H9 (cell line): Measurements from ENCODE around the gene ATG13. TPM values are rescaled to one million over a fixed set of nuclear protein-coding genes. Genes with fewer than 3 reads are reported as not detected.

ENCODE experiments used
- DNase-seq: peaks from one replicate; pipeline ENCODE4 v3.0.0-alpha.2; 2017
- H2AFZ ChIP-seq: one replicate; pipeline ENCODE4 v1.6.1; 2013; ENCODE audit warnings: mild to moderate bottlenecking, low read length, control low read depth, moderate library complexity
- H2AK5ac ChIP-seq: 2 replicates; pipeline ENCODE4 v1.6.1; 2013; ENCODE audit warnings: low read length, control low read depth, mixed read lengths; ENCODE audit not compliant: insufficient read length
- H2BK120ac ChIP-seq: one replicate; pipeline ENCODE4 v1.6.1; 2013; ENCODE audit warnings: low read depth, mild to moderate bottlenecking, low read length, control low read depth, inconsistent platforms; ENCODE audit not compliant: poor library complexity, severe bottlenecking
- H2BK12ac ChIP-seq: 2 replicates; pipeline ENCODE4 v1.6.1; 2013; ENCODE audit warnings: low read length, control low read depth, mixed read lengths, low read depth; ENCODE audit not compliant: insufficient read length
- H2BK15ac ChIP-seq: 2 replicates; pipeline ENCODE4 v1.6.1; 2013; ENCODE audit warnings: low read depth, low read length, control low read depth
- H2BK20ac ChIP-seq: one replicate; pipeline ENCODE4 v1.6.1; 2013; ENCODE audit warnings: low read depth, mild to moderate bottlenecking, low read length, control low read depth, inconsistent platforms; ENCODE audit not compliant: poor library complexity, severe bottlenecking
- H2BK5ac ChIP-seq: 2 replicates; pipeline ENCODE4 v1.6.1; 2013; ENCODE audit warnings: low read length, control low read depth, mixed read lengths; ENCODE audit not compliant: insufficient read length
- H3K14ac ChIP-seq: 2 replicates; pipeline ENCODE4 v1.6.1; 2013; ENCODE audit warnings: low read length, control low read depth; ENCODE audit not compliant: insufficient read depth
- H3K18ac ChIP-seq: 2 replicates; pipeline ENCODE4 v1.6.1; 2013; ENCODE audit warnings: low read depth, mild to moderate bottlenecking, mixed read lengths, low read length, control low read depth; ENCODE audit not compliant: insufficient read length
- H3K23ac ChIP-seq: 2 replicates; pipeline ENCODE4 v1.6.1; 2013; ENCODE audit warnings: low read length, control low read depth, mixed read lengths, low read depth; ENCODE audit not compliant: insufficient read length
- H3K23me2 ChIP-seq: 2 replicates; pipeline ENCODE4 v1.6.1; 2013; ENCODE audit warnings: low read depth, mild to moderate bottlenecking, mixed read lengths, low read length, control low read depth; ENCODE audit not compliant: insufficient read length, poor library complexity, severe bottlenecking
- H3K27ac ChIP-seq: 2 replicates; pipeline ENCODE4 v1.5.1; 2013; ENCODE audit warnings: low read length, control low read depth, mixed read lengths, low read depth; ENCODE audit not compliant: insufficient read length
- H3K27me3 ChIP-seq: 2 replicates; pipeline ENCODE4 v1.6.1; 2013; ENCODE audit warnings: low read length, control low read depth, inconsistent platforms; ENCODE audit not compliant: insufficient read depth
- H3K4ac ChIP-seq: 2 replicates; pipeline ENCODE4 v1.6.1; 2013; ENCODE audit warnings: low read depth, mild to moderate bottlenecking, control low read depth, inconsistent platforms, low read length, moderate library complexity
- H3K4me1 ChIP-seq: 2 replicates; pipeline ENCODE4 v1.6.1; 2013; ENCODE audit warnings: low read length, control low read depth, inconsistent platforms; ENCODE audit not compliant: insufficient read depth
- H3K4me2 ChIP-seq: 2 replicates; pipeline ENCODE4 v1.6.1; 2013; ENCODE audit warnings: low read length, control low read depth, mixed read lengths; ENCODE audit not compliant: insufficient read length, insufficient read depth
- H3K56ac ChIP-seq: 2 replicates; pipeline ENCODE4 v1.6.1; 2013; ENCODE audit warnings: low read depth, mild to moderate bottlenecking, mixed read lengths, low read length, control low read depth; ENCODE audit not compliant: insufficient read length
- H3K79me1 ChIP-seq: 2 replicates; pipeline ENCODE4 v1.6.1; 2013; ENCODE audit warnings: low read depth, mild to moderate bottlenecking, moderate library complexity, low read length, control low read depth, inconsistent platforms; ENCODE audit not compliant: insufficient read depth, poor library complexity, severe bottlenecking
- H3K79me2 ChIP-seq: 2 replicates; pipeline ENCODE4 v1.6.1; 2013; ENCODE audit warnings: low read length, control low read depth, inconsistent platforms; ENCODE audit not compliant: insufficient read depth
- H3K9ac ChIP-seq: 2 replicates; pipeline ENCODE4 v1.6.1; 2013; ENCODE audit warnings: low read length, control low read depth, mixed read lengths; ENCODE audit not compliant: insufficient read length; ENCODE audit errors: extremely low read depth
- H3K9me3 ChIP-seq: one replicate; pipeline ENCODE4 v1.6.1; 2013; ENCODE audit warnings: low read depth, low read length, inconsistent platforms; ENCODE audit not compliant: control insufficient read depth
- H3T11ph ChIP-seq: one replicate; pipeline ENCODE4 v1.6.1; 2013; ENCODE audit warnings: mild to moderate bottlenecking, low read length, control low read depth, inconsistent platforms
- H4K20me1 ChIP-seq: one replicate; pipeline ENCODE4 v1.6.1; 2013; ENCODE audit not compliant: control insufficient read depth, insufficient read length, insufficient read depth
- H4K5ac ChIP-seq: 2 replicates; pipeline ENCODE4 v1.6.1; 2013; ENCODE audit warnings: low read depth, mild to moderate bottlenecking, mixed read lengths, low read length, control low read depth; ENCODE audit not compliant: insufficient read length
- H4K8ac ChIP-seq: replicated peaks from 2 replicates; pipeline ENCODE4 v1.6.1; 2013; ENCODE audit warnings: low read length, control low read depth, mixed read lengths, low read depth; ENCODE audit not compliant: insufficient read length
- H4K91ac ChIP-seq: 2 replicates; pipeline ENCODE4 v1.6.1; 2013; ENCODE audit warnings: low read depth, mild to moderate bottlenecking, moderate library complexity, mixed read lengths, low read length, control low read depth; ENCODE audit not compliant: insufficient read length
- H3K27ac Mint-ChIP-seq, 3 experiments: 2 replicates in 2 of 3; 3 replicates in 1 of 3; pipeline ENCODE4 v1.8.0; 2020 to 2021; ENCODE audit warnings: mixed read lengths in 3 of 3, mild to moderate bottlenecking in 1 of 3, moderate library complexity in 1 of 3
- H3K27me3 Mint-ChIP-seq: 2 replicates; pipeline ENCODE4 v1.8.0; 2021; ENCODE audit warnings: low read depth, mild to moderate bottlenecking, moderate library complexity, mixed read lengths
- H3K36me3 Mint-ChIP-seq, 3 experiments: 2 replicates in 2 of 3; 3 replicates in 1 of 3; pipeline ENCODE4 v1.8.0; 2020 to 2021; ENCODE audit warnings: low read depth in 3 of 3, mixed read lengths in 3 of 3; ENCODE audit not compliant: insufficient read depth in 1 of 3
- H3K4me1 Mint-ChIP-seq, 2 experiments: 2 replicates each; pipeline ENCODE4 v1.8.0; 2020; ENCODE audit warnings: mixed read lengths in 2 of 2
- H3K4me3 Mint-ChIP-seq, 2 experiments: 2 replicates in 1 of 2; 3 replicates in 1 of 2; pipeline ENCODE4 v1.8.0; 2020 to 2021; ENCODE audit warnings: mild to moderate bottlenecking in 2 of 2, mixed read lengths in 2 of 2, moderate library complexity in 1 of 2
- H3K9me3 Mint-ChIP-seq, 2 experiments: 2 replicates in 1 of 2; 3 replicates in 1 of 2; pipeline ENCODE4 v1.8.0; 2020; ENCODE audit warnings: mild to moderate bottlenecking in 2 of 2, mixed read lengths in 2 of 2, moderate library complexity in 1 of 2
- WGBS: extraction: QIAGEN DNeasy Blood & Tissue Kit; methylation state at CpG from one replicate; pipeline ENCODE4 v1.1.7; 2013; ENCODE audit warnings: missing lambda C conversion rate, low lambda C conversion rate, mixed read lengths; ENCODE audit not compliant: insufficient read length; ENCODE audit errors: extremely low coverage; 5-methylcytosine and 5-hydroxymethylcytosine counted together
- total RNA-seq: library from RNA; stranded (reverse); gene quantifications from 2 replicates; pipeline ENCODE4 v1.2.1, GENCODE V29; 2021
- TF ChIP-seq, protein P1 (sequence below): fragments of 200-600 bp; sonication (generic); conservative IDR thresholded peaks from 3 replicates; pipeline ENCODE4 v1.8.0; 2021; ENCODE audit warnings: antibody characterized with exemption, mild to moderate bottlenecking

Gene ATG13
- total RNA-seq, 1 experiment from 2014 or later, result 79.1 TPM

DNA sequence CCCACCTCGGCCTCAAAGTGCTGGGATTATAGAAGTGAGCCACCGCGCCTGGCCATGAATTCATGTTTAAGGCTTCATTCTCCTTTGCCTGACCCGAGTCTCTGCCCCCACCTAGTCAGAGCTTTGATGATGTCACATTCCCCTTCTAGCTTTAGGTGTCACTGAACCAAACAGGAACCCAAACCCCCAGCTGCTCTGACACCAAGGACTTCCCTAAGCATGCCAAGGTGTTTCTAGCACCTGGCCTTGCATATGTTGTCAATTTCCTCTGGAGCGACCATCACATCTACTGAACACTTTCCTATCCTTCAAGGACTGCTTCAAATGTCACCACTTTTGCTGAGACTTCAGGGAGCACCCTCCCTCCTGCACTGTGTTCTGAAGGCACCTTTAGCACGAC is 103.9 kb downstream of the ATG13 start:
- Histone ChIP-seq H2AFZ (no peak overlapping the region), H3K4me2 (no peak overlapping the region), H2AK5ac (no peak overlapping the region), H2BK12ac (no peak overlapping the region), H3K4ac (no peak overlapping the region), H2BK120ac (no peak overlapping the region), H2BK15ac (no peak overlapping the region), H3K79me1 (no peaks in the 10 kb centered on the region), H3K27ac (no peak overlapping the region), H3K79me2 (no peaks in the 10 kb centered on the region), H2BK20ac (no peak overlapping the region), H2BK5ac (no peak overlapping the region), H4K8ac (no peak overlapping the region), H3K23me2 (no peaks in the 10 kb centered on the region), H4K20me1 (no peaks in the 10 kb centered on the region), H3K14ac (no peak overlapping the region), H3T11ph (no peak overlapping the region), H3K9ac (no peak overlapping the region), H3K23ac (no peak overlapping the region), H3K27me3 (no peaks in the 10 kb centered on the region), H3K18ac (no peak overlapping the region), H4K5ac (no peak overlapping the region), H4K91ac (no peak overlapping the region), H3K9me3 (no peaks in the 10 kb centered on the region), H3K4me1 (0 out of 2 replicates have a peak, but pooled peaks cover 3% of the 10 kb centered on the region), H3K56ac (no peak overlapping the region)
- Mint-ChIP-seq H3K27me3 (no peaks in the 10 kb centered on the region; the same call in 1 of the 2 replicates), H3K9me3 (no peaks in the 10 kb centered on the region), H3K4me3 (no peak overlapping the region), H3K36me3 (no peaks in the 10 kb centered on the region), H3K27ac (no peak overlapping the region; a peak in 1 of 7 replicates), H3K4me1 (peaks cover 9 to 18% of the 10 kb centered on the region in 2 experiments)
- WGBS, result no CpG with 5 or more reads among the region's 6 CpGs
- TF ChIP-seq, protein P1, sequence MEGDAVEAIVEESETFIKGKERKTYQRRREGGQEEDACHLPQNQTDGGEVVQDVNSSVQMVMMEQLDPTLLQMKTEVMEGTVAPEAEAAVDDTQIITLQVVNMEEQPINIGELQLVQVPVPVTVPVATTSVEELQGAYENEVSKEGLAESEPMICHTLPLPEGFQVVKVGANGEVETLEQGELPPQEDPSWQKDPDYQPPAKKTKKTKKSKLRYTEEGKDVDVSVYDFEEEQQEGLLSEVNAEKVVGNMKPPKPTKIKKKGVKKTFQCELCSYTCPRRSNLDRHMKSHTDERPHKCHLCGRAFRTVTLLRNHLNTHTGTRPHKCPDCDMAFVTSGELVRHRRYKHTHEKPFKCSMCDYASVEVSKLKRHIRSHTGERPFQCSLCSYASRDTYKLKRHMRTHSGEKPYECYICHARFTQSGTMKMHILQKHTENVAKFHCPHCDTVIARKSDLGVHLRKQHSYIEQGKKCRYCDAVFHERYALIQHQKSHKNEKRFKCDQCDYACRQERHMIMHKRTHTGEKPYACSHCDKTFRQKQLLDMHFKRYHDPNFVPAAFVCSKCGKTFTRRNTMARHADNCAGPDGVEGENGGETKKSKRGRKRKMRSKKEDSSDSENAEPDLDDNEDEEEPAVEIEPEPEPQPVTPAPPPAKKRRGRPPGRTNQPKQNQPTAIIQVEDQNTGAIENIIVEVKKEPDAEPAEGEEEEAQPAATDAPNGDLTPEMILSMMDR, result no peak
- no peak for DNase-seq
